Neural cell (in vitro differentiated cells): ENCODE results near the gene GIT2. TPM values are rescaled to one million over a fixed set of nuclear protein-coding genes. Genes with fewer than 3 reads are reported as not detected.

Experiments used
- H2AFZ ChIP-seq: fragments of 200-600, 300-800 bp; sonication (generic), shearing (Covaris generic); 2 replicates; pipeline ENCODE4 v1.6.0; 2014; ENCODE audit warnings: low read depth, mild to moderate bottlenecking, antibody characterized with exemption, low read length, moderate library complexity
- H3F3A ChIP-seq: fragments of 200-600 bp; shearing (Covaris generic); 2 replicates; pipeline ENCODE4 v1.6.1; 2016; ENCODE audit warnings: mild to moderate bottlenecking, moderate library complexity, mixed read lengths, antibody characterized with exemption, low read length; ENCODE audit not compliant: insufficient read depth, poor library complexity, severe bottlenecking
- H3K27ac ChIP-seq: fragments of 200-600, 300-800 bp; sonication (generic), shearing (Covaris generic); 2 replicates; pipeline ENCODE4 v1.5.1; 2014; ENCODE audit warnings: mild to moderate bottlenecking, low read length, moderate library complexity
- H3K27me3 ChIP-seq: fragments of 300-800, 200-600 bp; sonication (generic), shearing (Covaris generic); 2 replicates; pipeline ENCODE4 v1.6.0; 2014; ENCODE audit warnings: mild to moderate bottlenecking, low read depth, low read length, moderate library complexity; ENCODE audit not compliant: insufficient read depth
- H3K36me3 ChIP-seq: fragments of 300-800, 200-600 bp; sonication (generic), shearing (Covaris generic); 2 replicates; pipeline ENCODE4 v1.5.1; 2014; ENCODE audit warnings: mild to moderate bottlenecking, antibody characterized with exemption, low read length, moderate library complexity; ENCODE audit not compliant: insufficient read depth
- H3K4me2 ChIP-seq: fragments of 300-800, 200-600 bp; sonication (generic), shearing (Covaris generic); 2 replicates; pipeline ENCODE4 v1.6.0; 2014; ENCODE audit warnings: mild to moderate bottlenecking, low read length
- H3K4me3 ChIP-seq: fragments of 300-800, 200-600 bp; sonication (generic), shearing (Covaris generic); 2 replicates; pipeline ENCODE4 v1.5.1; 2014; ENCODE audit warnings: mild to moderate bottlenecking, low read length, moderate library complexity
- H3K79me2 ChIP-seq: fragments of 200-600 bp; shearing (Covaris generic); replicated peaks from 2 replicates; pipeline ENCODE4 v1.6.0; 2014; ENCODE audit warnings: mild to moderate bottlenecking, low read length, moderate library complexity; ENCODE audit not compliant: insufficient read depth
- H3K9ac ChIP-seq: fragments of 300-800, 200-600 bp; sonication (generic), shearing (Covaris generic); 2 replicates; pipeline ENCODE4 v1.6.1; 2016; ENCODE audit warnings: mild to moderate bottlenecking, low read length, mixed read lengths
- H3K9me2 ChIP-seq: fragments of 200-600 bp; shearing (Covaris generic); 2 replicates; pipeline ENCODE4 v1.6.1; 2016; ENCODE audit warnings: mild to moderate bottlenecking, low read length, mixed read lengths; ENCODE audit not compliant: insufficient read depth
- H3K9me3 ChIP-seq: fragments of 200-600, 300-800 bp; sonication (generic), shearing (Covaris generic); 2 replicates; pipeline ENCODE4 v1.6.1; 2016; ENCODE audit warnings: mild to moderate bottlenecking, mixed run types, low read length, moderate library complexity, mixed read lengths
- H4K20me1 ChIP-seq: fragments of 200-600 bp; shearing (Covaris generic); 2 replicates; pipeline ENCODE4 v1.6.1; 2016; ENCODE audit warnings: mild to moderate bottlenecking, mixed run types; ENCODE audit not compliant: insufficient read depth
- EP300 ChIP-seq: fragments of 450-650 bp; conservative IDR thresholded peaks from 2 replicates; pipeline ENCODE4 v1.6.1; 2014; ENCODE audit warnings: antibody characterized with exemption, mild to moderate bottlenecking, moderate library complexity; ENCODE audit not compliant: poor library complexity, severe bottlenecking
- EZH2 ChIP-seq: fragments of 200-600, 300-800 bp; shearing (Covaris generic), sonication (generic); IDR thresholded peaks from 2 replicates; pipeline ENCODE4 v1.6.1; 2014; ENCODE audit warnings: antibody characterized with exemption, low read length, borderline replicate concordance, mild to moderate bottlenecking; ENCODE audit not compliant: insufficient read depth, poor library complexity, severe bottlenecking
- MXI1 ChIP-seq: fragments of 450-650 bp; conservative IDR thresholded peaks from 2 replicates; pipeline ENCODE4 v1.6.1; 2014; ENCODE audit warnings: antibody characterized with exemption, mild to moderate bottlenecking; ENCODE audit not compliant: poor library complexity, severe bottlenecking
- POLR2AphosphoS5 ChIP-seq: IDR thresholded peaks from 2 replicates; pipeline ENCODE4 v1.6.1; 2012
- RAD21 ChIP-seq: fragments of 450-650 bp; conservative IDR thresholded peaks from 2 replicates; pipeline ENCODE4 v1.6.1; 2014; ENCODE audit warnings: antibody characterized with exemption, mild to moderate bottlenecking, moderate library complexity
- REST ChIP-seq: IDR thresholded peaks from 2 replicates; pipeline ENCODE4 v1.6.1; 2012; ENCODE audit warnings: borderline replicate concordance
- SMC3 ChIP-seq: fragments of 450-650 bp; conservative IDR thresholded peaks from 2 replicates; pipeline ENCODE4 v1.6.1; 2014; ENCODE audit warnings: antibody characterized with exemption, mild to moderate bottlenecking, moderate library complexity; ENCODE audit not compliant: poor library complexity
- TAF1 ChIP-seq: IDR thresholded peaks from 2 replicates; pipeline ENCODE4 v1.6.1; 2012; ENCODE audit warnings: low read depth
- polyA plus RNA-seq: library from polyadenylated mRNA; depleted of rRNA; stranded (reverse); fragments of >200 nt; gene quantifications from 2 replicates; pipeline ENCODE4 v1.2.3, GENCODE V29; 2014
- TF ChIP-seq, protein P1 (sequence below): fragments of 450-650 bp; IDR thresholded peaks from 2 replicates; pipeline ENCODE4 v1.5.1; 2014; ENCODE audit warnings: antibody characterized with exemption, mild to moderate bottlenecking, moderate library complexity; ENCODE audit not compliant: poor library complexity, severe bottlenecking

The GIT2 gene
- polyA plus RNA-seq, 1 donor from 2014 or later = 14.2 TPM

DNA sequence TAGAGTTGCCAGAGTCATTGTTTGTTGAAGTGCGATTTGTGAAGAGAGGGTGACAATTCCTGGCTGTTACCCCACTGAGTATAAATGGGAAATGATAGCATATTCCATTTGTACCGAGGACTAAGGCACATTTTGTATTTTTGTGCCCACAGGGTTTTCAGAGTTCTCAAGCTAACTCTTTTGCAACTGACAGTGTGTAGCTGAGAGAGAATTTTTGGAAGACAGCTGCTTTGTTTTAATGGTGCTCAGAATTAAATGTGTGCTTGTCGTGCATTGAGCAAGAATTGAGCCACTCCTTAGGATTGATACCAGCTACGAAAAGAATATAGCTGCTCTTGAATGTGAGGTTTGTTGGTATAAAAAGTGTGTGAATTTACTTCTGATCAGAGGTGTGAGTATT, 24.8 kb upstream of the GIT2 start:
- H3F3A ChIP-seq = no peaks in the 10 kb centered on the region
- H3K36me3 ChIP-seq = peaks cover 21% of the 10 kb centered on the region
- H3K79me2 ChIP-seq = no peaks in the 10 kb centered on the region
- no peaks in the 10 kb centered on the region for H3K27me3 ChIP-seq
- H3K4me3 ChIP-seq = no peak overlapping the region
- H3K9me3 ChIP-seq = no peaks in the 10 kb centered on the region
- no peak for TF ChIP-seq EP300
- TF ChIP-seq SMC3 = no peak
- H2AFZ ChIP-seq = no peak overlapping the region
- no peaks in the 10 kb centered on the region for H4K20me1 ChIP-seq
- H3K9ac ChIP-seq = no peak overlapping the region
- no peaks in the 10 kb centered on the region for H3K9me2 ChIP-seq
- no peak overlapping the region for H3K27ac ChIP-seq
- no peak overlapping the region for H3K4me2 ChIP-seq

- no peaks in the 10 kb centered on the region for H3K79me2 ChIP-seq
- no peak overlapping the region for H3K4me2 ChIP-seq
These were observed 19.0 kb upstream of the GIT2 start for GRCh38 chr12:110015132-110015531.

More at GRCh38 chr12:110015132-110015531, 19.0 kb upstream of the GIT2 start:
- no peaks in the 10 kb centered on the region for H3K9me2 ChIP-seq
- no peaks in the 10 kb centered on the region for H3K9me3 ChIP-seq
- H3K36me3 ChIP-seq = peaks cover 21% of the 10 kb centered on the region
- H3K4me3 ChIP-seq = no peak overlapping the region
- no peaks in the 10 kb centered on the region for H3F3A ChIP-seq
- no peak overlapping the region for H3K9ac ChIP-seq
- no peak overlapping the region for H2AFZ ChIP-seq
- H3K27me3 ChIP-seq = no peaks in the 10 kb centered on the region
- TF ChIP-seq RAD21 (no peak), MXI1 (no peak), SMC3 (no peak), REST (no peak), POLR2AphosphoS5 (no peak), EP300 (no peak), TAF1 (no peak), EZH2 (no peak)
- TF ChIP-seq, protein P1, sequence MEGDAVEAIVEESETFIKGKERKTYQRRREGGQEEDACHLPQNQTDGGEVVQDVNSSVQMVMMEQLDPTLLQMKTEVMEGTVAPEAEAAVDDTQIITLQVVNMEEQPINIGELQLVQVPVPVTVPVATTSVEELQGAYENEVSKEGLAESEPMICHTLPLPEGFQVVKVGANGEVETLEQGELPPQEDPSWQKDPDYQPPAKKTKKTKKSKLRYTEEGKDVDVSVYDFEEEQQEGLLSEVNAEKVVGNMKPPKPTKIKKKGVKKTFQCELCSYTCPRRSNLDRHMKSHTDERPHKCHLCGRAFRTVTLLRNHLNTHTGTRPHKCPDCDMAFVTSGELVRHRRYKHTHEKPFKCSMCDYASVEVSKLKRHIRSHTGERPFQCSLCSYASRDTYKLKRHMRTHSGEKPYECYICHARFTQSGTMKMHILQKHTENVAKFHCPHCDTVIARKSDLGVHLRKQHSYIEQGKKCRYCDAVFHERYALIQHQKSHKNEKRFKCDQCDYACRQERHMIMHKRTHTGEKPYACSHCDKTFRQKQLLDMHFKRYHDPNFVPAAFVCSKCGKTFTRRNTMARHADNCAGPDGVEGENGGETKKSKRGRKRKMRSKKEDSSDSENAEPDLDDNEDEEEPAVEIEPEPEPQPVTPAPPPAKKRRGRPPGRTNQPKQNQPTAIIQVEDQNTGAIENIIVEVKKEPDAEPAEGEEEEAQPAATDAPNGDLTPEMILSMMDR = no peak
- H4K20me1 ChIP-seq = no peaks in the 10 kb centered on the region
- H3K27ac ChIP-seq = no peak overlapping the region
